Spleen (tissue), 7 donors: Measurements from ENCODE around the gene NPBWR2.
"Not testable (repeated sequence)": the region's sequence is repeated elsewhere in the genome, so short reads cannot be mapped to it uniquely, and the experiment has no call there.

Experiments
- POLR2A ChIP-seq, 3 donors: fragments of 450-650 bp; IDR thresholded peaks; one replicate each; pipeline ENCODE4 v1.5.1; 2017; ENCODE audit warnings: antibody characterized with exemption in 3 of 3, mild to moderate bottlenecking in 1 of 3
- TF ChIP-seq, protein P1 (sequence below), 11 experiments: fragments of 200-600 bp in 7 of 11; fragments of 450-650 bp in 4 of 11; sonication (generic) in 4 of 11; IDR thresholded peaks in 8 of 11; conservative IDR thresholded peaks in 3 of 11; 1 replicate in 7 of 11; 2 replicates in 4 of 11; pipeline versions ENCODE4 v1.4.0 to v1.8.0; 2016 to 2021; ENCODE audit warnings: antibody characterized with exemption in 11 of 11, inconsistent platforms in 4 of 11, mild to moderate bottlenecking in 1 of 11
- donor health status: DM: no; HTN: no; CAD: no; lungs with moderate emphysema.
- donor health status: DM: no; HTN: no; CAD: no.
- donor health status: DM: no; HTN: no; CAD: no.

- TF ChIP-seq, protein P1, sequence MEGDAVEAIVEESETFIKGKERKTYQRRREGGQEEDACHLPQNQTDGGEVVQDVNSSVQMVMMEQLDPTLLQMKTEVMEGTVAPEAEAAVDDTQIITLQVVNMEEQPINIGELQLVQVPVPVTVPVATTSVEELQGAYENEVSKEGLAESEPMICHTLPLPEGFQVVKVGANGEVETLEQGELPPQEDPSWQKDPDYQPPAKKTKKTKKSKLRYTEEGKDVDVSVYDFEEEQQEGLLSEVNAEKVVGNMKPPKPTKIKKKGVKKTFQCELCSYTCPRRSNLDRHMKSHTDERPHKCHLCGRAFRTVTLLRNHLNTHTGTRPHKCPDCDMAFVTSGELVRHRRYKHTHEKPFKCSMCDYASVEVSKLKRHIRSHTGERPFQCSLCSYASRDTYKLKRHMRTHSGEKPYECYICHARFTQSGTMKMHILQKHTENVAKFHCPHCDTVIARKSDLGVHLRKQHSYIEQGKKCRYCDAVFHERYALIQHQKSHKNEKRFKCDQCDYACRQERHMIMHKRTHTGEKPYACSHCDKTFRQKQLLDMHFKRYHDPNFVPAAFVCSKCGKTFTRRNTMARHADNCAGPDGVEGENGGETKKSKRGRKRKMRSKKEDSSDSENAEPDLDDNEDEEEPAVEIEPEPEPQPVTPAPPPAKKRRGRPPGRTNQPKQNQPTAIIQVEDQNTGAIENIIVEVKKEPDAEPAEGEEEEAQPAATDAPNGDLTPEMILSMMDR (IDR thresholded peaks at IDR 0.05 in 8 of 11, conservative IDR thresholded peaks at IDR 0.05 in 3 of 11) = not testable (repeated sequence)
- not testable (repeated sequence) for TF ChIP-seq POLR2A (IDR thresholded peaks at IDR 0.05)
Observed at GRCh38 chr20:64117432-64117777, 10.0 kb upstream of the NPBWR2 start.
